ENCODE measurements around the gene ABCB6. TPM values are rescaled to one million over a fixed set of nuclear protein-coding genes. Genes with fewer than 3 reads are reported as not detected.

Gene ABCB6
- total RNA-seq, 1 donor from 2014 or later, result 12.5 TPM

DNA sequence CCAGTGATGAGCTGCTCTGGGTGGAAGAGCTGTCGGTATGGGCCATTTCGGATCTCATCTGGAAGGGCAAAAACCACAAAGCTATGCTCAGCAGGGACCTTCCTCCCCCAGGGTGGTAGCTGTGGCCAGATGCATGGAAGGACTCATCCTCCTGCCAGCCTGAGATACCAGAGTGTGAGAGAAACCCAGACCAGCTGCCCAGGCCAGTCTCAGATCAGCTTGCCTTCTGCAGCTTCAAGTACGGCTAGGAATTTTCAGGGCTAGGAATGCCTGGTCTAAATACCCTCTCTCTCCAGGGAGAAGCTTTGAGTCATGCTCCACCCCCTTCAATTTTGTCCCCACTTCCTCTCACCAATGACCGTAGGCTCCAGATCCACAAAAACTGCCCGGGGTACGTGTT lies 32.9 kb upstream of the ABCB6 start:
- H3K27me3 Mint-ChIP-seq (ENCODE audit: low read depth, unreplicated experiment), result peaks cover 21% of the 10 kb centered on the region

GRCh38 chr2:219250049-219250781 lies 31.5 kb upstream of the ABCB6 start:
- no peaks in the 10 kb centered on the region for H3K9me3 Mint-ChIP-seq (ENCODE audit: unreplicated experiment)
- DNase-seq (ENCODE audit: low read depth) (no peak), FAIRE-seq (no peak)
- Histone ChIP-seq H3K9me3 (ENCODE audit: insufficient read depth, low read depth, low read length) (no peaks in the 10 kb centered on the region), H3K27me3 (ENCODE audit: insufficient read depth, low read length) (peaks cover 13% of the 10 kb centered on the region), H3K4me1 (ENCODE audit: insufficient read depth, low read length) (peaks cover 59% of the 10 kb centered on the region), H3K4me2 (ENCODE audit: low read length) (peak overlapping the region; percentile 72), H3K79me2 (ENCODE audit: insufficient read depth, low read length) (peaks cover 29% of the 10 kb centered on the region), H3K4me3 (ENCODE audit: insufficient read depth, low read depth, low read length) (no peak overlapping the region), H4K20me1 (ENCODE audit: insufficient read depth, low read length) (peaks cover 4% of the 10 kb centered on the region), H3K9ac (ENCODE audit: low read length) (peak overlapping the region; percentile 66), H3K27ac (ENCODE audit: low read depth, low read length) (peak overlapping the region; percentile 68), H3K36me3 (ENCODE audit: insufficient read depth, low read length) (no peaks in the 10 kb centered on the region), H2AFZ (ENCODE audit: low read depth, low read length) (no peak overlapping the region)
- peaks cover 5% of the 10 kb centered on the region for H3K36me3 Mint-ChIP-seq (ENCODE audit: low read depth, unreplicated experiment)
- TF ChIP-seq EZH2 (IDR thresholded peaks at IDR 0.05; ENCODE audit: insufficient read depth, low read length) (no peak), CTCF (IDR thresholded peaks at IDR 0.05; ENCODE audit: insufficient read depth, low read depth, low read length) (no peak)
- H3K4me3 Mint-ChIP-seq (ENCODE audit: unreplicated experiment), result peak overlapping the region; percentile 67
- no peak overlapping the region for H3K27ac Mint-ChIP-seq (ENCODE audit: unreplicated experiment)
- H3K27me3 Mint-ChIP-seq (ENCODE audit: low read depth, unreplicated experiment), result peaks cover 8% of the 10 kb centered on the region
- H3K4me1 Mint-ChIP-seq (ENCODE audit: low read depth, unreplicated experiment), result peaks cover 40% of the 10 kb centered on the region

More for the DNA sequence above, 32.9 kb upstream of the ABCB6 start:
- Mint-ChIP-seq H3K27ac (ENCODE audit: unreplicated experiment) (peak overlapping the region; percentile 59), H3K36me3 (ENCODE audit: low read depth, unreplicated experiment) (peaks cover 5% of the 10 kb centered on the region), H3K4me3 (ENCODE audit: unreplicated experiment) (peak overlapping the region; percentile 70), H3K9me3 (ENCODE audit: unreplicated experiment) (no peaks in the 10 kb centered on the region), H3K4me1 (ENCODE audit: low read depth, unreplicated experiment) (peaks cover 40% of the 10 kb centered on the region)
- peak overlapping the region; percentile 94 for H3K4me2 ChIP-seq (ENCODE audit: low read length)
- H2AFZ ChIP-seq (ENCODE audit: low read depth, low read length), result no peak overlapping the region
- no peak for TF ChIP-seq CTCF (IDR thresholded peaks at IDR 0.05; ENCODE audit: insufficient read depth, low read depth, low read length)
- no peak for TF ChIP-seq EZH2 (IDR thresholded peaks at IDR 0.05; ENCODE audit: insufficient read depth, low read length)
- H4K20me1 ChIP-seq (ENCODE audit: insufficient read depth, low read length), result peaks cover 4% of the 10 kb centered on the region
- no peaks in the 10 kb centered on the region for H3K36me3 ChIP-seq (ENCODE audit: insufficient read depth, low read length)
- no peak overlapping the region for H3K27ac ChIP-seq (ENCODE audit: low read depth, low read length)
- H3K4me3 ChIP-seq (ENCODE audit: insufficient read depth, low read depth, low read length), result no peak overlapping the region
- no peak for FAIRE-seq
- H3K27me3 ChIP-seq (ENCODE audit: insufficient read depth, low read length), result peaks cover 22% of the 10 kb centered on the region
- H3K9me3 ChIP-seq (ENCODE audit: insufficient read depth, low read depth, low read length), result no peaks in the 10 kb centered on the region
- no peak overlapping the region for H3K9ac ChIP-seq (ENCODE audit: low read length)
- peaks cover 48% of the 10 kb centered on the region for H3K4me1 ChIP-seq (ENCODE audit: insufficient read depth, low read length)
- no peak for DNase-seq (ENCODE audit: low read depth)
- peaks cover 15% of the 10 kb centered on the region for H3K79me2 ChIP-seq (ENCODE audit: insufficient read depth, low read length)
